NCI-H82 treated with DMSO at 0.1 percent for 48 hours (cell line): ENCODE data around the gene SIK1.

ENCODE experiments used
- DNase-seq: peaks from one replicate; lab custom pipeline; 2025; ENCODE audit not compliant: unreplicated experiment; lab: John Stamatoyannopoulos, UW

Gene SIK1

GRCh38 chr21:43369124-43369523 lies 57.8 kb downstream of the SIK1 start:
- no peak for DNase-seq

- no peak for DNase-seq
These were observed 58.2 kb downstream of the SIK1 start for GRCh38 chr21:43368685-43369084.

- no peak for DNase-seq
These were observed 59.1 kb downstream of the SIK1 start for GRCh38 chr21:43367859-43368258.

- DNase-seq: no peak
These were observed 59.6 kb downstream of the SIK1 start for GRCh38 chr21:43367296-43367695.

- DNase-seq: no peak
These were observed 60.3 kb downstream of the SIK1 start for GRCh38 chr21:43366656-43367055.

GRCh38 chr21:43365611-43366426 lies 61.1 kb downstream of the SIK1 start:
- no peak for DNase-seq

- DNase-seq: no peak
These were observed 62.0 kb downstream of the SIK1 start for GRCh38 chr21:43364851-43365424.
